Activated T-helper 1 cell treated with Interleukin-2 at 50 U/mL for 16 hours (primary cell): ENCODE measurements around the gene ZNF396.

Experiments used
- DNase-seq: peaks from one replicate; pipeline ENCODE4 v3.0.0-alpha.2; 2020; ENCODE audit warnings: low read depth

Gene ZNF396

GRCh38 chr18:35335866-35336265 lies 41.3 kb downstream of the ZNF396 start:
- no peak for DNase-seq

GRCh38 chr18:35334821-35335220 lies 42.3 kb downstream of the ZNF396 start:
- no peak for DNase-seq

GRCh38 chr18:35334212-35334611 lies 42.9 kb downstream of the ZNF396 start:
- no peak for DNase-seq

- DNase-seq: no peak
Measured at GRCh38 chr18:35331367-35332087, 45.6 kb downstream of the ZNF396 start.

GRCh38 chr18:35328868-35329267 lies 48.3 kb downstream of the ZNF396 start:
- DNase-seq: no peak

GRCh38 chr18:35326695-35327387 lies 50.3 kb downstream of the ZNF396 start:
- no peak for DNase-seq

- DNase-seq: no peak
Measured at GRCh38 chr18:35324926-35325655, 52.0 kb downstream of the ZNF396 start.

GRCh38 chr18:35322486-35323458 lies 54.4 kb downstream of the ZNF396 start:
- no peak for DNase-seq
